Body of pancreas (tissue), 4 donors: ENCODE results near the gene LYST.

Experiments
- POLR2A ChIP-seq, 3 donors: fragments of 450-650 bp; IDR thresholded peaks; one replicate each; pipeline ENCODE4 v1.6.1; 2016; ENCODE audit warnings: antibody characterized with exemption in 3 of 3, mild to moderate bottlenecking in 2 of 3
- TF ChIP-seq, protein P1 (sequence below), 7 experiments: fragments of 450-650 bp in 4 of 7; fragments of 200-600 bp in 3 of 7; sonication (generic) in 3 of 7; IDR thresholded peaks; one replicate each; pipeline ENCODE4 v1.5.1; 2016 to 2019; ENCODE audit warnings: antibody characterized with exemption in 7 of 7

- TF ChIP-seq, protein P1, sequence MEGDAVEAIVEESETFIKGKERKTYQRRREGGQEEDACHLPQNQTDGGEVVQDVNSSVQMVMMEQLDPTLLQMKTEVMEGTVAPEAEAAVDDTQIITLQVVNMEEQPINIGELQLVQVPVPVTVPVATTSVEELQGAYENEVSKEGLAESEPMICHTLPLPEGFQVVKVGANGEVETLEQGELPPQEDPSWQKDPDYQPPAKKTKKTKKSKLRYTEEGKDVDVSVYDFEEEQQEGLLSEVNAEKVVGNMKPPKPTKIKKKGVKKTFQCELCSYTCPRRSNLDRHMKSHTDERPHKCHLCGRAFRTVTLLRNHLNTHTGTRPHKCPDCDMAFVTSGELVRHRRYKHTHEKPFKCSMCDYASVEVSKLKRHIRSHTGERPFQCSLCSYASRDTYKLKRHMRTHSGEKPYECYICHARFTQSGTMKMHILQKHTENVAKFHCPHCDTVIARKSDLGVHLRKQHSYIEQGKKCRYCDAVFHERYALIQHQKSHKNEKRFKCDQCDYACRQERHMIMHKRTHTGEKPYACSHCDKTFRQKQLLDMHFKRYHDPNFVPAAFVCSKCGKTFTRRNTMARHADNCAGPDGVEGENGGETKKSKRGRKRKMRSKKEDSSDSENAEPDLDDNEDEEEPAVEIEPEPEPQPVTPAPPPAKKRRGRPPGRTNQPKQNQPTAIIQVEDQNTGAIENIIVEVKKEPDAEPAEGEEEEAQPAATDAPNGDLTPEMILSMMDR (IDR thresholded peaks at IDR 0.05) = no peak
- no peak for TF ChIP-seq POLR2A (IDR thresholded peaks at IDR 0.05)
Measured at GRCh38 chr1:235663628-235664027, 203.1 kb downstream of the LYST start.
